Measurements from ENCODE around the gene ALG14.

DNA sequence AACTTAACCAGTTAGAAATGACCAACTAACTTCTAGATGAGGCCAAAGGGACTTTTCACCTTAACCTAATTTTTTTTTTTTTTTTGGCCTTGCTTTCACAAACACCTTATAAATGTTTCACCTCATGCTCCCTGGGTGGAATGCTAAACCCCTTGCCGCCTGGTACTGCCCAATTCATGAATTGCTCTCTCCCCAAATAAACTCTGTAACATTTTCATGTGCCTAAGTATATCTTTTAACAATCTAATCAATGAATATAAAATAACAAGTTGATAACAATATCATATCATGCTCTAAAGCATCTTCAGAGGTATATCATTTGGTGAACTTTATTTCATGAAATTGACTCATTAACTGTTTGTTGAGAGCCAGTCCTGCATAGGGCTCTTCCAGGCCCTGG, 134.9 kb downstream of the ALG14 start:
- TF ChIP-seq, protein P1, sequence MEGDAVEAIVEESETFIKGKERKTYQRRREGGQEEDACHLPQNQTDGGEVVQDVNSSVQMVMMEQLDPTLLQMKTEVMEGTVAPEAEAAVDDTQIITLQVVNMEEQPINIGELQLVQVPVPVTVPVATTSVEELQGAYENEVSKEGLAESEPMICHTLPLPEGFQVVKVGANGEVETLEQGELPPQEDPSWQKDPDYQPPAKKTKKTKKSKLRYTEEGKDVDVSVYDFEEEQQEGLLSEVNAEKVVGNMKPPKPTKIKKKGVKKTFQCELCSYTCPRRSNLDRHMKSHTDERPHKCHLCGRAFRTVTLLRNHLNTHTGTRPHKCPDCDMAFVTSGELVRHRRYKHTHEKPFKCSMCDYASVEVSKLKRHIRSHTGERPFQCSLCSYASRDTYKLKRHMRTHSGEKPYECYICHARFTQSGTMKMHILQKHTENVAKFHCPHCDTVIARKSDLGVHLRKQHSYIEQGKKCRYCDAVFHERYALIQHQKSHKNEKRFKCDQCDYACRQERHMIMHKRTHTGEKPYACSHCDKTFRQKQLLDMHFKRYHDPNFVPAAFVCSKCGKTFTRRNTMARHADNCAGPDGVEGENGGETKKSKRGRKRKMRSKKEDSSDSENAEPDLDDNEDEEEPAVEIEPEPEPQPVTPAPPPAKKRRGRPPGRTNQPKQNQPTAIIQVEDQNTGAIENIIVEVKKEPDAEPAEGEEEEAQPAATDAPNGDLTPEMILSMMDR (conservative IDR thresholded peaks at IDR 0.05): no peak
- TF ChIP-seq ZFX (IDR thresholded peaks at IDR 0.05): no peak
